Daoy (cell line): ENCODE data around the gene PHKB. TPM values are rescaled to one million over a fixed set of nuclear protein-coding genes. Genes with fewer than 3 reads are reported as not detected.
"Not testable (repeated sequence)": the region's sequence is repeated elsewhere in the genome, so short reads cannot be mapped to it uniquely, and the experiment has no call there.

Experiments
- DNase-seq: peaks from one replicate; pipeline ENCODE4 v3.0.0-alpha.2; 2015; ENCODE audit warnings: low read depth
- total RNA-seq: library from RNA; depleted of rRNA; stranded (reverse); fragments of >200 nt; shearing (Covaris generic); gene quantifications from 2 replicates; pipeline ENCODE4 v1.2.3, GENCODE V29; 2014

Gene PHKB
- total RNA-seq, 1 experiment from 2014 or later = 22.5 TPM

- DNase-seq = no peak
These were observed 45.7 kb downstream of the PHKB start for GRCh38 chr16:47506800-47507199.

DNA sequence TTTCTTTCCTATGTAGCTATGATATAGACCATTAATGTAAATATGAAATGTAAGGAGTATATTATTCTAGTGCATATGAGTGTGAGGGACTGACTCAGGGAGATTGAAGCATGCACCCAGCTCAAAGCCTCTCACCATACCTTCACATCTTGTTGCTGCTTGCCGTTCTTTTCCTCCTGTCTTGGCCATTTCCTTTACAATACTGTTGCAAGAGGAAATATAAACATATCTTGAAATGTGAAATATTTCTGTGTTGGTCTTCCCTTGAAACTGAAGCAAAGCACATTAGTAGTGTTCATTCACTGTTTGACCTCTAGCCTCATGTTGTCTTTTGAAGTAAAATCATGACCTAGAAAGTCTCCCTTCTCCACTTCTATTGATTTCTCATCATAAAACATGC, 46.6 kb downstream of the PHKB start:
- no peak for DNase-seq

- DNase-seq = peak; percentile 18
These were observed 50.8 kb downstream of the PHKB start for GRCh38 chr16:47511882-47512281.

DNA sequence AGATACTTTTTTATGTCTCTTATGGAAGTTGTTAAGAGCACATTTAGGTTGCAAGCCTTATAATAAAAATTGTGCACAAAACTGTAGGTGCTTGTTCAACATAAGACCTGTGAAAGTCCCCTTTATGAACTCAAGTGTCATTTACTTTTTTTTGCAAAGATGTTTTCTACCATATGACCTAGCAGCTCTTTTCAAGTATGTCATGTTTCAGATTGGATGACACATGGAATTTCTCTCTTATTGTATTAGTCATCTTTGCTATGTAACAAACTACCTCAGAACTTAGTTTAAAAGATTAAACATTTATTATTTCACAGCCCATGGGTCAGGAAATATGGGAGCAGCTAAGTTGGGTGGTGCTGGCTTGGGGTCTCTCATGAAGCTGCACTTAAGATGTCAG, 57.9 kb downstream of the PHKB start:
- no peak for DNase-seq

DNA sequence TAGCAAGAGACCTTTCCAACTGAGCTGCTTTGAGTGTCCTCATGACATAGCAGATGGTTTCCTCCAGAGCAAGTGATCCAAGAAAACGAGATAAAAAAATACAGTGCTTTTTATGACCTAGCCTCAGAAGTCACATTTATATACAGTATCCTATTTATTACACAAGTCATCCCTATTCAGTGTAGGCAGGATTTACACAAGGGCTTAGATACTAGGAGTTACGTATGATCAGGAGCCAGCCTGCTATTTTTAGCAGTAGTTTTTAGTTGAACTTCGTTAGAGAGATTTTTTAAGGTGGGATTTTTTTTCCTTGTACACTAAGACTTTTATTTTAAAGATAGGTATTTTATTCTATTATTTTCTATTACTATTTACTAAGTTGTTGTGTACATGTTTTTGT, 58.4 kb downstream of the PHKB start:
- DNase-seq = no peak

- no peak for DNase-seq
These were observed 59.0 kb downstream of the PHKB start for GRCh38 chr16:47519996-47520679.

- DNase-seq = no peak
These were observed 62.3 kb downstream of the PHKB start for GRCh38 chr16:47523342-47524006.

DNA sequence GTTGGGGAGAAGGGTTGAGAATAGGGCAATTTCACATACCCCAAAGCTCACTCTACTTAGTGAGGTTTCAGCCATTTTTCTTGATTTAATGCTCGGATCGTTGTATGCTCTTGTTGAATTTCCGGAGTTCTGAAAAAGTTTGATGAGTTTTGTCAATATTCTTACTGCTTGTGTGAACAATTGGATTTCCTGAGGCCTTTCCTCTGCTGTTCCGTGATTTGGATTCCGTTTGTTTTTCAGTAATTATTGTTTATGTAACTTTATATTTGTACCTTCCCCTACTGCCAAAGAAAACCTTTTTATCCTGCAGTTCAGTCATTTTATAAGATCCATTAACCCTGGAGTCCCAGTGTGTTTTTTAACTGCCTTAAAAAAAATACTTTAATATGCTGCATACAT, 62.9 kb downstream of the PHKB start:
- no peak for DNase-seq

DNA sequence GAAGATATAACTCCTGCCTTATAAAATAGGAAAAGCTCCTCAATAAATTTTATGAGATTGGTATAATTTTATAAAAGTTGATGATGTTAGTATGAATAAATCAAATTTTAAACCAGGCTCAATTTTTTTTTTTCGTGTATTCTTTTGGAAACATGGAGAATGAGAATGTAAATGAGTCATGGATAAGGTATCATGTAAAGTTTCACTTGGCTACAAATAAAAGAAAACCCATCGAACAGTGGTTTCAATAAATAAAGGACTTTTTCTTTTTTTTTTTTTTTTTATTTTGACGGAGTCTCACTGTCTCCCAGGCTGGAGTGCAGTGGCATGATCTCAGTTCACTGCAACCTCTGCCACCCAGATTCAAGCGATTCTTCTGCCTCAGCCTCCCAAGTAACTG, 67.3 kb downstream of the PHKB start:
- DNase-seq = no peak

GRCh38 chr16:47533744-47534292, 72.7 kb downstream of the PHKB start:
- DNase-seq = no peak

DNA sequence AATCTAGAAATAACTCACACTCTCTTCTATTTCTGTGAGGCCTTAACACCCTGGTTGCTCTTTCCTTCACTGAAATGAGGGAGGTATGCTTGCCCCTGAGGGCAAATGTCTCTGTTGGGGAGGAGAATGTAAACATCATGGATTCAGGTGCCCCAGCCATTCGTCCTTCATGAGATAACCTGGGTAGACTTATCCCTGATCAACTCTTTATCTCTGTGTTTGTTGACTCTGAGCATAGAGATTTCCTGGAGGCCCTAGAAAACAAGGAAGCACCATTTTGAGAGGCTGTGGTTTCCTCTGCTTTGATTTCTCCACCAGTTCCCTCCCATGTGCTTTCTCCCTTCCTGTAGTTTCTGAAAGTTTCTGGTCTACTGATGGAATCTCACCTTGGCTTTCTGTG, 77.3 kb downstream of the PHKB start:
- DNase-seq = no peak

DNA sequence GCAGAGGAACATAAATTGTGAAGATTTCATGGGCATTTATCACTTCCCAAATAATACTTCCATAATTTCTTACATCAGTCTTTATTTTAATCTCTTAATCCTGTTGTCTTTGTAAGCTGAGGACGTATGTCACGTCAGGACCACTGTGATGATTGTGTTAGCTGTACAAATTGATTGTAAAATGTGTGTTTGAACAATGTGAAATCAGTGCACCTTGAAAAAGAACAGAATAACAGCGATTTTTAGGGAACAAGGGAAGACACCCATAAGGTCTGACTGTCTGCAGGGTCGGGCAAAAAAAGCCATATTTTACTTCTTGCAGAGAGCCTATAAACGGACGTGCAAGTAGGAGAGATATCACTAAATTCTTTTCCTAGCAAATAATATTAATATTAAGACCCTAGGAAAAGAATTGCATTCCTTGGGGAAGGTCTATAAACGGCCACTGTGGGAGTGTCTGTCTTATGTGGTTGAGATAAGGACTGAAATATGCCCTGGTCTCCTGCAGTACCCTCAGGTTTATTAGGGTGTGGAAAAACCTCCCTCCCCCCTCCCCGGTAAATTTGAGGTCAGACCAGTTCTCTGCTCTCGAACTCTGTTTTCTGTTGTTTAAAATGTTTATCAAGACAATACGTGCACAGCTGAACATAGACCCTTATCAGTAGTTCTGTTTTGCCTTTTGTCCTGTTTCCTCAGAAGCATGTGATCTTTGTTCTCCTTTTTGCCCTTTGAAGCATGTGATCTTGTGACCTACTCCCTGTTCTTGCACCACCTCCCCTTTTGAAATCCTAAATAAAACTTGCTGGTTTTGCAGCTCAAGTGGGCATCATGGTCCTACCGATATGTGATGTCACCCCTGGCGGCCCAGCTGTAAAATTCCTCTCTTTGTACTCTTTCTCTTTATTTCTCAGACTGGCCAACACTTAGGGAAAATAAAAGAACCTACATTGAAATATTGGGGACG, 78.9 kb downstream of the PHKB start:
- DNase-seq = not testable (repeated sequence)

DNA sequence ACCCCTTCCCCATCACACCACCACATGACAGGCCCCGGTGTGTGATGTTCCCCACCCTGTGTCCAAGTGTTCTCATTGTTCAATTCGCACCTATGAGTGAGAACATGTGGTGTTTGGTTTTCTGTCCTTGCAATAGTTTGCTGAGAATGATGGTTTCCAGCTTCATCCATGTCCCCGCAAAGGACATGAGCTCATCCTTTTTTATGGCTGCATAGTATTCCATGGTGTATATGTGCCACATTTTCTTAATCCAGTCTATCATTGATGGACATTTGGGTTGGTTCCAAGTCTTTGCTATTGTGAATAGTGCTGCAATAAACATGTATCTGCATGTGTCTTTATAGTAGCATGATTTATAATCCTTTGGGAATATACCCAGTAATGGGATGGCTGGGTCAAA, 80.0 kb downstream of the PHKB start:
- not testable (repeated sequence) for DNase-seq

DNA sequence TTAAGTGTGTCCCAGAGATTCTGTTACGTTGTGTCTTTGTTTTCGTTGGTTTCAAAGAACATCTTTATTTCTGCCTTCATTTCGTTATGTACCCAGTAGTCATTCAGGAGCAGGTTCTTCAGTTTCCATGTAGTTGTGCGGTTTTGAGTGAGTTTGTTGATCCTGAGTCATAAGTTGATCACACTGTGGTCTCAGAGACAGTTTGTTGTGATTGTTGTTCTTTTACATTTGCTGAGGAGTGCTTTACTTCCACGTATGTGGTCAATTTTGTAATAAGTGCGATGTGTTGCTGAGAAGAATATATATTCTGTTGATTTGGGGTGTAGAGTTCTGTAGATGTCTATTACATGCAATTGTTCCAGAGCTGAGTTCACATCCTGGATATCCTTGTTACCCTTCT, 83.1 kb downstream of the PHKB start:
- DNase-seq = not testable (repeated sequence)

GRCh38 chr16:47551185-47551584, 90.1 kb downstream of the PHKB start:
- not testable (repeated sequence) for DNase-seq

DNA sequence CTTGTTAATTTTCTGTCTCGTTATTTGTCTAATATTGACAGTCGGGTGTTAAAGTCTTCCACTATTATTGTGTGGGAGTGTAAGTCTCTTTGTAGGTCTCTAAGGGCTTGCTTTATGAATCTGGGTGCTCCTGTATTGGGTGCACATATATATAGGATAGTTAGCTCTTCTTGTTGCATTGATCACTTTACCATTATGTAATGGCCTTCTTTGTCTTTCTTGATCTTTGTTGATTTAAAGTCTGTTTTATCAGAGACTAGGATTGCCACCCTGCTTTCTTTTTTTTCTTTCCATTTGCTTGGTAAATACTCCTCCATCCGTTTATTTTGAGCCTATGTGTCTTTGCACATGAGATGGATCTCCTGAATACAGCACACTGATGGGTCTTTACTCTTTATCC, 90.6 kb downstream of the PHKB start:
- not testable (repeated sequence) for DNase-seq

DNA sequence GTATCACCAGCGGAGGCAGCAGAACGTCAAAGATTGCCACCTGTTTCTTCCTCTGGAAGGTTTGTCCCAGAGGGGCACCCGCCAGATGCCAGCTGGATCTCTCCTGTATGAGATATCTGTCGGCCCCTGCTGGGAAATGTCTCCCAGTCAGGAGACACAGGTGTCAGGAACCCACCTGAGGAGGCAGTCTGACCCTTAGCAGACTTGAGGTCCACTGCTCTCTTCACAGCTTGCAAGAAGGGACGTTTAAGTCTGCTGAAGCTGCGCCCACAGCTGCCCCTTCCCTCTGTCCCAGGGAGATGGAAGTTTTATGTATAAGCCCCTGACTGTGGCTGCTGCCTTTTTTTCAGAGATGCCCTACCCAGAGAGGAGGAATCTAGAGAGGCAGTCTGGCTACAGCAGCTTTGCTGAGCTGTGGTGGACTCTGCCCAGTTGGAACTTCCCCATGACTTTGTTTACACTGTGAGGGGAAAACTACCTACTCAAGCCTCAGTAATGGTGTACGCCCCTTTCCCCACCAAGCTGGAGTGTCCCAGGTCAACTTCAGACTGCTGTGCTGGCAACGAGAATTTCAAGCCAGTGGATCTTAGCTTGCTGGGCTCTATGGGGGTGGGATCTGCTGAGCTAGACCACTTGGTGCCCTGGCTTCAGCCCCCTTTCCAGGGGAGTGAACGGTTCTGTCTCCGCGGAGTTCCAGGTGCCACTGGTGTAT, 92.9 kb downstream of the PHKB start:
- no peak for DNase-seq

DNA sequence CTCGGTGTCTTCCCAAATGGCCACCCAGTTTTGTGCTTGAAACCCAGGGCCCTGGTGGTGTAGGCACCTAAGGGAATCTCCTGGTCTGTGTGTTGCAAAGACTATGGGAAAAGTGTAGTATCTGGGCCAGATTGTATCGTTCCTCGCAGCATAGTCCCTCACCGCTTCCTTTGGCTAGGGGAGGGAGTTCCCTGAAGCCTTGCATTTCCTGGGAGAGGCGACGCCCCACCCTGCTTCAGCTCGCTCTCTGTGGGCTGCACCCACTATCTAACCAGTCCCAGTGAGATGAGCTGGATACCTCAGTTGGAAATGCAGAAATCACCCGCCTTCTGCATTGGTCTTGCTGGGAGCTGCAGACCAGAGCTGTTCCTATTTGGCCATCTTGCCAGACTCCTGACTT, 93.5 kb downstream of the PHKB start:
- DNase-seq = not testable (repeated sequence)

GRCh38 chr16:47561286-47561685, 100.2 kb downstream of the PHKB start:
- DNase-seq = no peak

DNA sequence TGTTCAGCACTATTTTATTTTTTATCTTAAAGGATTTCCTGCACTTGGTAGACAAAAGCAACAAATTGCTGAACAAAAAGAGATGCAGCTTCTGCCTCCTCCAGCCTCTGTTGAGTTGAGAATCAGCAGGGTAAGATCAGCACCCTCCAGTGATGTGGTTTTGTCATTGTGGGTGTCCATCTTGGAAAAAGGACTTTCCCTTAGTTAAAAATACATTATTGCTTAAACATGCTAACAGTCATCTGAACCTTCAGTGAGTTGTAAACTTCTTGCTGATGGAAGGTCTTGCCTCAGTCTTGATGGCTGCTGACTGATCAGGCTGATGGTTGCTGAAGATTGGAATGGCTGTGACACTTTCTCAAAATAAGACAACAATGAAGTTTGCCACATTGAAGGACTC, 101.2 kb downstream of the PHKB start:
- DNase-seq = no peak

DNA sequence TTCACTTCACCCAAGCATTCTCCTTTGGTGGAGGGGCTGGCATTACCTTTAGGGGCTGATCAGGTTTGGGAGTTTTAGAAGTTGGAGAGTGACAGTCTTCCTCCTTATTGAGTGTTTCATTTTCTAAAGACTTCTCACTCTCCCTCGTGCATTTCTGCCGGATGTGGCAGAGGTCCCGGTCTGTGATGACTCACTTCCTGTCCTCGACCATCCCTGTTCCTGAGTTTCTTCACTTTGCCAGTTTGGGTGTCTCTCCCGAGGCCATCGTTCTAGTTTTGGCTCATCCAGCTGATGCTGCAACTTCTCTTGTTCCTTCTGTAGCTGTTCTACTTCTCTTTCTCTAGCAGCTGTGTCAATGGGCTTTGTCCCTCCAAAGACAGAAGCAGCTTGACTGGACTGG, 104.3 kb downstream of the PHKB start:
- peak; percentile 61 for DNase-seq

DNA sequence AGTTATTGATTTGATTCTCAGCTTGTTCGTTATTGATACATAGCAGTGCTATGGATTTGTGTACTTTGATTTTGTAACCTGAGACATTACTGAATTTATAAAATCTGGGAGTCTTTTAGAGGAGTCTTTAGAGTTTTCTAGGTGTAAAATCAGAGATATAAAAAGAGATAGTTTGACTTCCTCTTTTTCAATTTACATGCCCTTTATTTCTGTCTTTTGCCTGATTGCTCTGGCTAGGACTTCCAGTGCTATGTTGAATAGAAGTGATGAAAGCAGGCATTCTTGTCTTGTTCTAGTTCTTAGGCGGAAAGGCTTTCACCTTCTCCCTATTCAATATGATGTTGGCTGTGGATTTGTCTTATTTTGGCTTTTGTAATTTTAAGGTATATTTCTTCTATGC, 106.2 kb downstream of the PHKB start:
- no peak for DNase-seq
